Astrocyte (in vitro differentiated cells and primary cell): ENCODE measurements around the gene ARF1. TPM values are rescaled to one million over a fixed set of nuclear protein-coding genes. Genes with fewer than 3 reads are reported as not detected.
A peak's percentile ranks its signal among the peaks of the same experiment; 100 is the strongest.

ENCODE experiments used
- DNase-seq: peaks from one replicate; pipeline ENCODE4 v3.0.0-alpha.2; 2010; ENCODE audit warnings: low read depth
- FAIRE-seq: peaks from 2 replicates; lab custom pipeline; 2011; peaks lifted over from hg19 to GRCh38; lab: Jason Lieb, UNC
- H2AFZ ChIP-seq: 2 replicates; pipeline ENCODE4 v1.6.0; 2012; ENCODE audit warnings: low read depth, low read length, inconsistent platforms
- H3K27ac ChIP-seq: 2 replicates; pipeline ENCODE4 v1.5.1; 2011; ENCODE audit warnings: low read depth, low read length, inconsistent platforms
- H3K27me3 ChIP-seq: 2 replicates; pipeline ENCODE4 v1.6.0; 2011; ENCODE audit warnings: low read length, inconsistent platforms; ENCODE audit not compliant: insufficient read depth
- H3K36me3 ChIP-seq: 2 replicates; pipeline ENCODE4 v1.5.1; 2011; ENCODE audit warnings: low read length, inconsistent platforms; ENCODE audit not compliant: insufficient read depth
- H3K4me1 ChIP-seq: 2 replicates; pipeline ENCODE4 v1.5.1; 2011; ENCODE audit warnings: low read length, inconsistent platforms; ENCODE audit not compliant: insufficient read depth
- H3K4me2 ChIP-seq: 2 replicates; pipeline ENCODE4 v1.6.0; 2012; ENCODE audit warnings: low read length, inconsistent platforms
- H3K4me3 ChIP-seq: 2 replicates; pipeline ENCODE4 v1.5.1; 2011; ENCODE audit warnings: low read depth, mild to moderate bottlenecking, low read length, inconsistent platforms; ENCODE audit not compliant: insufficient read depth
- H3K79me2 ChIP-seq: 2 replicates; pipeline ENCODE4 v1.6.0; 2012; ENCODE audit warnings: mild to moderate bottlenecking, low read length, inconsistent platforms; ENCODE audit not compliant: insufficient read depth
- H3K9ac ChIP-seq: 2 replicates; pipeline ENCODE4 v1.6.0; 2012; ENCODE audit warnings: mild to moderate bottlenecking, low read length, inconsistent platforms
- H3K9me3 ChIP-seq: 2 replicates; pipeline ENCODE4 v1.5.1; 2012; ENCODE audit warnings: low read depth, mild to moderate bottlenecking, low read length, inconsistent platforms; ENCODE audit not compliant: insufficient read depth
- H4K20me1 ChIP-seq: 2 replicates; pipeline ENCODE4 v1.6.0; 2012; ENCODE audit warnings: low read length, inconsistent platforms; ENCODE audit not compliant: insufficient read depth
- H3K27ac Mint-ChIP-seq: one replicate; pipeline ENCODE4 v1.8.0; 2021; ENCODE audit warnings: mild to moderate bottlenecking, mixed read lengths; ENCODE audit not compliant: unreplicated experiment
- H3K27me3 Mint-ChIP-seq: one replicate; pipeline ENCODE4 v1.8.0; 2021; ENCODE audit warnings: low read depth, mixed read lengths; ENCODE audit not compliant: unreplicated experiment
- H3K36me3 Mint-ChIP-seq: one replicate; pipeline ENCODE4 v1.8.0; 2021; ENCODE audit warnings: low read depth, mixed read lengths; ENCODE audit not compliant: unreplicated experiment
- H3K4me1 Mint-ChIP-seq: one replicate; pipeline ENCODE4 v1.8.0; 2021; ENCODE audit warnings: low read depth, mixed read lengths; ENCODE audit not compliant: unreplicated experiment
- H3K4me3 Mint-ChIP-seq: one replicate; pipeline ENCODE4 v1.8.0; 2021; ENCODE audit warnings: mild to moderate bottlenecking, moderate library complexity, mixed read lengths; ENCODE audit not compliant: unreplicated experiment
- H3K9me3 Mint-ChIP-seq: one replicate; pipeline ENCODE4 v1.8.0; 2021; ENCODE audit warnings: mild to moderate bottlenecking, mixed read lengths; ENCODE audit not compliant: unreplicated experiment
- CTCF ChIP-seq: IDR thresholded peaks from 2 replicates; pipeline ENCODE4 v1.5.1; 2011; ENCODE audit warnings: low read depth, mild to moderate bottlenecking, inconsistent platforms, low read length, moderate library complexity; ENCODE audit not compliant: insufficient read depth
- EZH2 ChIP-seq: IDR thresholded peaks from 2 replicates; pipeline ENCODE4 v1.6.1; 2012; ENCODE audit warnings: mild to moderate bottlenecking, low read length, inconsistent platforms; ENCODE audit not compliant: insufficient read depth
- total RNA-seq: library from RNA; stranded (reverse); gene quantifications from 2 replicates; pipeline ENCODE4 v1.2.1, GENCODE V29; 2021

The ARF1 gene
- total RNA-seq, 1 donor from 2014 or later, result 431 TPM

DNA sequence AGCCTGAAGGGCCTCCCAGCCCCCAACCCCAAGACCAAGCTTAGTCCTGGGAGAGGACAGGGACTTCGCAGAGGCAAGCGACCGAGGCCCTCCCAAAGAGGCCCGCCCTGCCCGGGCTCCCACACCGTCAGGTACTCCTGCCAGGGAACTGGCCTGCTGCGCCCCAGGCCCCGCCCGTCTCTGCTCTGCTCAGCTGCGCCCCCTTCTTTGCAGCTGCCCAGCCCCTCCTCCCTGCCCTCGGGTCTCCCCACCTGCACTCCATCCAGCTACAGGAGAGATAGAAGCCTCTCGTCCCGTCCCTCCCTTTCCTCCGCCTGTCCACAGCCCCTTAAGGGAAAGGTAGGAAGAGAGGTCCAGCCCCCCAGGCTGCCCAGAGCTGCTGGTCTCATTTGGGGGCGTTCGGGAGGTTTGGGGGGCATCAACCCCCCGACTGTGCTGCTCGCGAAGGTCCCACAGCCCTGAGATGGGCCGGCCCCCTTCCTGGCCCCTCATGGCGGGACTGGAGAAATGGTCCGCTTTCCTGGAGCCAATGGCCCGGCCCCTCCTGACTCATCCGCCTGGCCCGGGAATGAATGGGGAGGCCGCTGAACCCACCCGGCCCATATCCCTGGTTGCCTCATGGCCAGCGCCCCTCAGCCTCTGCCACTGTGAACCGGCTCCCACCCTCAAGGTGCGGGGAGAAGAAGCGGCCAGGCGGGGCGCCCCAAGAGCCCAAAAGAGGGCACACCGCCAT is 21.9 kb upstream of the ARF1 start:
- H3K4me3 Mint-ChIP-seq, result peak overlapping the region; percentile 68
- Histone ChIP-seq H3K36me3 (no peaks in the 10 kb centered on the region), H2AFZ (peak overlapping the region; percentile 52), H3K79me2 (no peaks in the 10 kb centered on the region), H3K9me3 (no peaks in the 10 kb centered on the region), H3K4me1 (peaks cover 3% of the 10 kb centered on the region), H3K9ac (no peak overlapping the region), H3K27me3 (peaks cover 43% of the 10 kb centered on the region), H3K4me3 (peak overlapping the region; percentile 17), H3K4me2 (peak overlapping the region; percentile 77), H3K27ac (no peak overlapping the region), H4K20me1 (no peaks in the 10 kb centered on the region)
- H3K27me3 Mint-ChIP-seq, result peaks cover 54% of the 10 kb centered on the region
- FAIRE-seq (no peak), DNase-seq (no peak)
- no peak for TF ChIP-seq CTCF
- peak; percentile 60 for TF ChIP-seq EZH2
- H3K27ac Mint-ChIP-seq, result no peak overlapping the region
- no peaks in the 10 kb centered on the region for H3K4me1 Mint-ChIP-seq
- H3K9me3 Mint-ChIP-seq, result peaks cover 8% of the 10 kb centered on the region
- H3K36me3 Mint-ChIP-seq, result no peaks in the 10 kb centered on the region

- Histone ChIP-seq H3K9ac (no peak overlapping the region), H3K27me3 (peaks cover 36% of the 10 kb centered on the region), H2AFZ (no peak overlapping the region), H3K27ac (no peak overlapping the region), H3K4me1 (peaks cover 3% of the 10 kb centered on the region), H4K20me1 (no peaks in the 10 kb centered on the region), H3K79me2 (no peaks in the 10 kb centered on the region), H3K4me2 (peak overlapping the region; percentile 77), H3K36me3 (no peaks in the 10 kb centered on the region), H3K9me3 (no peaks in the 10 kb centered on the region), H3K4me3 (no peak overlapping the region)
- FAIRE-seq, result no peak
- TF ChIP-seq EZH2 (no peak), CTCF (no peak)
- no peaks in the 10 kb centered on the region for H3K36me3 Mint-ChIP-seq
- H3K27me3 Mint-ChIP-seq, result peaks cover 54% of the 10 kb centered on the region
- no peak overlapping the region for H3K27ac Mint-ChIP-seq
- H3K4me1 Mint-ChIP-seq, result no peaks in the 10 kb centered on the region
- H3K9me3 Mint-ChIP-seq, result peaks cover 8% of the 10 kb centered on the region
- no peak for DNase-seq
- no peak overlapping the region for H3K4me3 Mint-ChIP-seq
These were observed 21.0 kb upstream of the ARF1 start for GRCh38 chr1:228061411-228062084.
